Loucy (cell line): ENCODE data around the gene RNF43.

Source experiments
- CTCF ChIP-seq: fragments of 200-600 bp; sonication (generic); conservative IDR thresholded peaks from 2 replicates; pipeline ENCODE4 v1.5.1; 2014; ENCODE audit warnings: mild to moderate bottlenecking, antibody characterized with exemption, low read length
- EZH2phosphoT487 ChIP-seq: fragments of 200-600 bp; IDR thresholded peaks from 2 replicates; pipeline ENCODE4 v1.6.1; 2018; ENCODE audit warnings: antibody characterized with exemption, mild to moderate bottlenecking, moderate library complexity, borderline replicate concordance

DNA sequence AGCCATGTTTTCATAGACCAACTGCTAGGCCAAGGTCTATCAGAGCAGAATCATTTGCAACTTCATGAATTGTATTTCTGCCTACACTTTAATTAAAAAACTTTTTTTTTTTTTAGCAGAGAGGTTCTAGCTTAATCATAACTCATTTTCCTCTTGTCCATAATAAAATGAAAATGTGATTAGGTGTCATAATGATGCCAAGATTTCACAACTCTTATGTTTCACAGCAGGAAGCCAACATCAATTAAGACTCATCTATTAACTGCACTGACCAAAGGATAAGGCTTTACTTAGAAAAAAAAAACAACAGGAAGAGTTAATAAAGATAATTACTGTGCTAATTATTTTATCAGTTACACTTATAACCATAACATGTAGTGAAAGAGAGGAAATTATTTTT, 18.9 kb upstream of the RNF43 start:
- TF ChIP-seq CTCF: no peak
- no peak for TF ChIP-seq EZH2phosphoT487
